ENCODE data around the gene INAVA. TPM values are rescaled to one million over a fixed set of nuclear protein-coding genes. Genes with fewer than 3 reads are reported as not detected.

INAVA gene
- polyA plus RNA-seq, 2 of the 4 experiments (the other 2 are of a cell fraction): 40.0 to 43.7 TPM

DNA sequence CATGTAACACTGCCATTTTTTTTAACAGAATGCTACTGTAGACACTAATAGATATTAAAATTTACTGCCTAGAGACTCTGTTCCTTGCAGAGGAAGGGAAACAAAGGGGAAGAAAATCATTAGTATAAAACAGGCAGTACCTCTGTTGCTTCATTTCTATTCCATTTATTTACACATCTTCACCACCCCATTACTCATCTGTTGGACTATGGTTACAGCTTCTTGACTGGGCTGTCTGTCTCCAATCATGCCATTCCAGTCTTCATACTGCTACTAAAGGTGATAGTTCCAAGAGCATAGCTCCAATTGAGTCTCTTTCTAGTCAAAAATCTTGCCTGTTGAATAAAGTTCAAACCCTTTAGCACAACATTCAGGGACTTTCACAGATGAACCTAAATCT is 44.1 kb upstream of the INAVA start:
- CTCF ChIA-PET: interaction anchor here (1.3 to 1.4 kb wide), 2 partner anchors 121 to 264 kb away, joined by 3 to 4 read pairs; no protein-coding TSS in a partner anchor
- Histone ChIP-seq H3K4me1 (peaks cover 11% of the 10 kb centered on the region), H3K9me3 (no peaks in the 10 kb centered on the region), H3K27ac (no peak overlapping the region), H3K4me2 (peak overlapping the region; percentile 15; the same call in 1 of the 3 replicates), H3K4me3 (no peak overlapping the region)
- ATAC-seq: peak in 1 of 2 experiments; percentile 54; a peak in 2 of 6 replicates
- FAIRE-seq: peak; percentile 39
- no peak for DNase-seq (ENCODE audit: low read depth in 1 of 2, low spot score in 1 of 2)
- no peak for TF ChIP-seq RNF2 (IDR thresholded peaks at IDR 0.05; ENCODE audit: borderline replicate concordance, low read depth)
- TF ChIP-seq TP53 (CRISPR knock-in tag; IDR thresholded peaks at IDR 0.05): no peak
- TF ChIP-seq HEYL (CRISPR knock-in tag; IDR thresholded peaks at IDR 0.05): no peak
- no peak for TF ChIP-seq MAZ (IDR thresholded peaks at IDR 0.05; ENCODE audit: borderline replicate concordance, low read depth, low read length)
- TF ChIP-seq CHD2 (IDR thresholded peaks at IDR 0.05; ENCODE audit: low read length, partially characterized antibody): no peak
- no peak for TF ChIP-seq GATA3 (IDR thresholded peaks at IDR 0.05; ENCODE audit: borderline replicate concordance)
- no peak for TF ChIP-seq CBX8 (IDR thresholded peaks at IDR 0.05)
- TF ChIP-seq, protein P1, sequence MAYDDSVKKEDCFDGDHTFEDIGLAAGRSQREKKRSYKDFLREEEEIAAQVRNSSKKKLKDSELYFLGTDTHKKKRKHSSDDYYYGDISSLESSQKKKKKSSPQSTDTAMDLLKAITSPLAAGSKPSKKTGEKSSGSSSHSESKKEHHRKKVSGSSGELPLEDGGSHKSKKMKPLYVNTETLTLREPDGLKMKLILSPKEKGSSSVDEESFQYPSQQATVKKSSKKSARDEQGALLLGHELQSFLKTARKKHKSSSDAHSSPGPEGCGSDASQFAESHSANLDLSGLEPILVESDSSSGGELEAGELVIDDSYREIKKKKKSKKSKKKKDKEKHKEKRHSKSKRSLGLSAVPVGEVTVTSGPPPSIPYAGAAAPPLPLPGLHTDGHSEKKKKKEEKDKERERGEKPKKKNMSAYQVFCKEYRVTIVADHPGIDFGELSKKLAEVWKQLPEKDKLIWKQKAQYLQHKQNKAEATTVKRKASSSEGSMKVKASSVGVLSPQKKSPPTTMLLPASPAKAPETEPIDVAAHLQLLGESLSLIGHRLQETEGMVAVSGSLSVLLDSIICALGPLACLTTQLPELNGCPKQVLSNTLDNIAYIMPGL (CRISPR knock-in tag; IDR thresholded peaks at IDR 0.05; ENCODE audit: borderline replicate concordance): no peak
- TF ChIP-seq JUNB (IDR thresholded peaks at IDR 0.05): no peak
- TF ChIP-seq, protein P2, sequence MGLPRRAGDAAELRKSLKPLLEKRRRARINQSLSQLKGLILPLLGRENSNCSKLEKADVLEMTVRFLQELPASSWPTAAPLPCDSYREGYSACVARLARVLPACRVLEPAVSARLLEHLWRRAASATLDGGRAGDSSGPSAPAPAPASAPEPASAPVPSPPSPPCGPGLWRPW (IDR thresholded peaks at IDR 0.05): no peak
- TF ChIP-seq RAD21 (conservative IDR thresholded peaks at IDR 0.05 in 1 of 2, IDR thresholded peaks at IDR 0.05 in 1 of 2): no peak
- TF ChIP-seq ESRRA (IDR thresholded peaks at IDR 0.05; ENCODE audit: borderline replicate concordance, low read length): no peak
- TF ChIP-seq, protein P3, sequence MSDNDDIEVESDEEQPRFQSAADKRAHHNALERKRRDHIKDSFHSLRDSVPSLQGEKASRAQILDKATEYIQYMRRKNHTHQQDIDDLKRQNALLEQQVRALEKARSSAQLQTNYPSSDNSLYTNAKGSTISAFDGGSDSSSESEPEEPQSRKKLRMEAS (IDR thresholded peaks at IDR 0.05): no peak
- TF ChIP-seq EHMT2 (IDR thresholded peaks at IDR 0.05; ENCODE audit: low read depth): no peak
- TF ChIP-seq SMC3 (IDR thresholded peaks at IDR 0.05): no peak
- TF ChIP-seq, protein P4, sequence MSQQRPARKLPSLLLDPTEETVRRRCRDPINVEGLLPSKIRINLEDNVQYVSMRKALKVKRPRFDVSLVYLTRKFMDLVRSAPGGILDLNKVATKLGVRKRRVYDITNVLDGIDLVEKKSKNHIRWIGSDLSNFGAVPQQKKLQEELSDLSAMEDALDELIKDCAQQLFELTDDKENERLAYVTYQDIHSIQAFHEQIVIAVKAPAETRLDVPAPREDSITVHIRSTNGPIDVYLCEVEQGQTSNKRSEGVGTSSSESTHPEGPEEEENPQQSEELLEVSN (IDR thresholded peaks at IDR 0.05; ENCODE audit: borderline replicate concordance, low read depth): no peak
- POLR2A ChIA-PET: no interaction called here

DNA sequence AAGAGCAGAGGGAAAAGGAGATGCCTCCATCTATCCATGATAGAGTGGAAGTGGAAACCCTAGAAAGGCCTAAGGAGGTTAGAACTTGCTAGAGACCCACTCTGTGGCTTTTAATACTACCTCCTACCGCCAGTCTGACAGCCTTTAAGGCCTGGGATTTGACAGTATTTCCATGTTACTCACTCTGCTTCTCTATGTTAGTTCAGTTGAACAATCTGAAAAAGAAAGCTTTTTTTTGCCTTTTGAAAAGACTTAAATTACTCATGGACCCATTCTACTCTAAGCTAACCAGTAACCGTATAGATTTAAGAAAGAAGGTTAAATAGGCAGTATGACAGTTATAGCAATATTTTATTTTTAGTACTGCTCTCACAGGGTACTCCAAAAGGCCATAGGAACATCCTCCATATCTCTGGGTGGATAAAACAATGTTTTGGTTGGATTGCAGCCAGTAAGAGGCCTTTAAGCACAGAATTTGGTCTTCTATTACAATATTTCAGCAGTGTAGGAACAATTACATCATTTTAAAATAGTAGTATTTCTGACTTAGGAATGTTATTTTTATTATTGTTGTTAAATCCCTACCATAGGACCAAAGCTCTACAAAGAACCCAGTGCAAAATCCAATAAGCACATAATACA is 37.9 kb upstream of the INAVA start:
- ChIA-PET POLR2A (interaction anchor here (1.1 kb wide), 1 partner anchor 186 kb away, joined by 3 read pairs; no protein-coding TSS in a partner anchor), CTCF (interaction anchor here (0.7 kb wide), 1 partner anchor 55 kb away, joined by 3 read pairs; no protein-coding TSS in a partner anchor)
- ATAC-seq (no peak), FAIRE-seq (no peak), DNase-seq (ENCODE audit: low read depth in 1 of 2, low spot score in 1 of 2) (no peak)
- Histone ChIP-seq H3K27ac (no peak overlapping the region), H3K4me1 (no peaks in the 10 kb centered on the region), H3K4me2 (no peak overlapping the region), H3K4me3 (no peak overlapping the region), H3K9me3 (no peaks in the 10 kb centered on the region)
- no peak for TF ChIP-seq NFE2L2 (conservative IDR thresholded peaks at IDR 0.05; ENCODE audit: low read length)
- TF ChIP-seq MAFK (IDR thresholded peaks at IDR 0.05; ENCODE audit: partially characterized antibody): no peak
- TF ChIP-seq SMC3 (IDR thresholded peaks at IDR 0.05): no peak
- no peak for TF ChIP-seq EP300 (IDR thresholded peaks at IDR 0.05)
- no peak for TF ChIP-seq BHLHE40 (IDR thresholded peaks at IDR 0.05; ENCODE audit: low read depth, low read length)
- TF ChIP-seq CHD2 (IDR thresholded peaks at IDR 0.05; ENCODE audit: low read length, partially characterized antibody): no peak
- no peak for TF ChIP-seq RCOR1 (IDR thresholded peaks at IDR 0.05; ENCODE audit: low read depth, low read length)
- no peak for TF ChIP-seq ZNF302 (CRISPR knock-in tag; IDR thresholded peaks at IDR 0.05)
- no peak for TF ChIP-seq EHMT2 (IDR thresholded peaks at IDR 0.05; ENCODE audit: low read depth)
- no peak for TF ChIP-seq HOXB5 (CRISPR knock-in tag; IDR thresholded peaks at IDR 0.05)
- TF ChIP-seq RAD21 (conservative IDR thresholded peaks at IDR 0.05 in 1 of 2, IDR thresholded peaks at IDR 0.05 in 1 of 2): no peak
- TF ChIP-seq, protein P4 (IDR thresholded peaks at IDR 0.05; ENCODE audit: borderline replicate concordance, low read depth): no peak
- TF ChIP-seq HOXB13 (CRISPR knock-in tag; IDR thresholded peaks at IDR 0.05; ENCODE audit: low read depth): no peak
- no peak for TF ChIP-seq GATA3 (IDR thresholded peaks at IDR 0.05; ENCODE audit: borderline replicate concordance)
- 96% methylated on average over 2 of the region's 2 CpGs for WGBS (ENCODE audit: missing lambda C conversion rate)
